Left ventricle myocardium superior (tissue), 1 donor: Measurements from ENCODE around the gene CHAMP1. TPM values are rescaled to one million over a fixed set of nuclear protein-coding genes. Genes with fewer than 3 reads are reported as not detected.
"Not testable (repeated sequence)": the region's sequence is repeated elsewhere in the genome, so short reads cannot be mapped to it uniquely, and the experiment has no call there.

Source experiments
- ATAC-seq: fragments of 200-7000 bp; cut with Tn5 transposase; one replicate; pipeline ENCODE4 v1.9.1; 2020; ENCODE audit warnings: mild to moderate bottlenecking, moderate library complexity
- DNase-seq: peaks from one replicate; pipeline ENCODE4 v3.0.0-alpha.2; 2020
- intact Hi-C: fragments of 100-400 bp; cut with micrococcal nuclease; formaldehyde crosslinking; loops from one replicate; pipeline ENCODE4 v1.11.0; 2022
- microRNA-seq: library from miRNA; unstranded; fragments of <30 nt; microRNA quantifications from one replicate; pipeline ENCODE4 v1.2.0, GENCODE V29; 2020; ENCODE audit warnings: borderline number of aligned reads
- total RNA-seq: library from RNA; stranded (reverse); fragmentation: NEBNext Ultra II Directional; extraction: Animal tissue kit (Norgen Biotek cat#: 25700); gene quantifications from one replicate; pipeline ENCODE4 v1.2.1, GENCODE V29; 2021
- donor health status: DM: no; HTN: yes; CAD: no; lungs with severe emphysema.

Gene CHAMP1
- total RNA-seq, 1 donor from 2014 or later = 9.5 TPM

DNA sequence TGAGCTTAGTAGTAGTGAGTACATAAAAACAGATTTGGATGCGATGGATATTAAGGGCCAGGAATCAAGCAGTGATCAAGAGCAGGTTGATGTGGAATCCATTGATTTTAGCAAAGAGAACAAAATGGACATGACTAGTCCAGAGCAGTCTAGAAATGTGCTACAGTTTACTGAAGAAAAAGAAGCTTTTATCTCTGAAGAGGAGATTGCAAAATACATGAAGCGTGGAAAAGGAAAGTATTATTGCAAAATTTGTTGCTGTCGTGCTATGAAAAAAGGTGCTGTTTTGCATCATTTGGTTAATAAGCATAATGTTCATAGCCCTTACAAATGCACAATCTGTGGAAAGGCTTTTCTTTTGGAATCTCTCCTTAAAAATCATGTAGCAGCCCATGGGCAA is 11.4 kb downstream of the CHAMP1 start:
- intact Hi-C loops = no loop called here
- DNase-seq (no peak), ATAC-seq (no peak)

DNA sequence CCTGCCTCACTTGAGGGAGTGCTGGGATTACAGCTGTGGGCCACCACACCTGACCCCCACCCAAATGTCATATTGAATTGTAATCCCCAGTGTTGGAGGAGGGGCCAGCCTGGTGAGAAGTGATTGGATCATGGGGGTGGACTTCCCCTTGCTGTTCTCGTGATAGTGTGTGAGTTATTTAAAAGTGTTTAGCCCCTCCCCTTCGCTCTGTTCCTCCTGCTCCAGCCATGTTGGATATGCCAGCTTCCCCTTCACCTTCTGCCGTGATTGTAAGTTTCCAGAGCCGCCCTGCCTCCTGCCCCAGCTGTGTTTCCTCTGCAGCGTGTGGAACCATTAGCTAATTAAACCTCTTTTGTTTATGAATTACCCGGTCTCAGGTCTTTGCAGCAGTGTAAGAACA is 13.7 kb downstream of the CHAMP1 start:
- DNase-seq = no peak
- no peak for ATAC-seq
- intact Hi-C loops = no loop called here

DNA sequence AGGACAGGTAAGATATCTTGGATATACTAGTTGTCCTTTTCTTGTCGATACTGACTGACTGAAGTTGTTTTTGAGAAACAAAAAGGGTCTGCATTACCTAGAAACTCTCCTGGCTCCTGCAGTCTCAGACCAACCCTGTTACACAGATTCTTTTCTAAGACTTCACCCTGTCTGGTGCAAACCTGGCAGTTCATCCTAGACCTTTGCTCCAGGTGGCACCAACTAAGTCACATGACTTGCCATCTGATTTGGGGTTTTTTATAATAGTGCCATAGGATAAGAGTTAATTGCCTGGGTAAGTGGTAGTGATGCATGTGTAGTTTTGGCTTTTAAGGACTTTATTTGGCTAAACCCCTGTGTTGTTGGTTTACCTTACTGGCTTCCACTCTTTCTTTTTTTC is 14.3 kb downstream of the CHAMP1 start:
- intact Hi-C loops = no loop called here
- ATAC-seq = no peak
- no peak for DNase-seq

DNA sequence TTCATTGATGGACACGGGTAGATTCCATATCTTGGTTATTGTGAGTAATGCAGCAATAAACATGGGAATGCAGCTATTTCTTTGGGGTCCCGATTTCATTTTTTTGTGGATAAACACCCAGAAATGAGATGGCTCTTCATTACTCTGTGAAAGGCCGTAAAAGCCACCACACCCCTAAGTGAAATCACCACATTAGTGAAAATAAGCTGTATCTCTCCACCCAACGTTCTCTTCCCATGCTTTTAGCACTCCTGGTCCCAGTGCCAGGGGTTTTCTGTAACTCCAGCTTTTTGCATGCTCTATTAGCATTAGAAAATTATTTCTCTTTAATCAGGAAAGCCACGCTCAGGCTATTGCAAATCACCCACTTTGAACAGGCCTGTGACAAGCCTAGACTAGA is 15.8 kb downstream of the CHAMP1 start:
- no peak for ATAC-seq
- no peak for DNase-seq
- intact Hi-C loops = no loop called here

DNA sequence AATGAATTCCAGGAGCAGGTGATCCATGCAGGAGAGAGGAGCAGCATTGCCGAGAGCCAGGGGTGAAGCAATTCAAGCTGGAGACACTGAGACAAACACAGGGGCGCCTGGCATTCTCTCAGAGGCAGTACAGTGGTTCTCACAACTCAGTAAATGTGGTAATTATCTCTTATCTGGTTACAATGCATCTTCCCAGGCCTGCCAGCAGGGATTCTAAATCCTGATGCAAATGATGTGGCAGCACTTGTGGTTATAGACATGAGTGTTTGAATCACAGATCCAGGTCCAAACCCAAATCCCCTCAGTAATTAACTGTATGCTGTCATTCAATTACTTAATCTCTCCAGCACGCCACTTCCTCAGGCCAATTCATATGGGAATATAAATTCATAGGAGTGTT is 19.6 kb downstream of the CHAMP1 start:
- intact Hi-C loops, ATAC-seq, DNase-seq: not testable (repeated sequence)

DNA sequence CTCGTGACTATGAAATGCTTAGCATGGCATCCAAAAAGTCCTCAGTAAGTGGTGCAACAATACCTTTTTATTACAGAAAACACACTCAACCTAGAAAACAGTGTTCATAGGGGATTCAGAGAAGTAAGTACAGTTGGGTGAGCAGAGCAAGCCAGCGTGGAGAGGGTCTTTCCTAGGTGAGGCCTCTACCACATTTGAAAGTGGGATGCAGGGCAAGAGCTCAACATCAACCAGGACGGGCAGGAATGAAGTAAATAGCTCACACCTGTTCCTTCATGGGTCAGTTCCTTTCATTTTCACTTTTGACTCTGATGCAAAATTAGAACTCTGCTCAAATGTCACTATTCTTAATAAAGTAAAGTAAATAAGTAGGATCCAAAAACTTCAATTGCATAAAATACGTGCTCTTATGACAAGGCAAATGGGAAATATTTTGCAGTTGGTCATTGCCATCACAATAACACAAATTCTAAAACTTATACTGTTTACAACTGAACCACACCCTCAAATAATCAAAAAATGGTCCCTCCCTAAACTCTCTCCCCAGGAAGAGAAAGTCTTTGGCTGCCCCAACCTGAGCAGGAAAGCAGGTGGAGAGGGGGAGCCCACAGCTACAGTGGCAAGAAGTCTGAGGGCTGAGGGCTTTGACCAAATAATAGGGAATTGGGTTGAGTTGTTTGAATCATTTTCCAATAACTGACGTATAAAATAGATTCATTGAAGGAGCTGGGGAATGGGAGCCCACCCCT is 20.2 kb downstream of the CHAMP1 start:
- ATAC-seq = no peak

DNA sequence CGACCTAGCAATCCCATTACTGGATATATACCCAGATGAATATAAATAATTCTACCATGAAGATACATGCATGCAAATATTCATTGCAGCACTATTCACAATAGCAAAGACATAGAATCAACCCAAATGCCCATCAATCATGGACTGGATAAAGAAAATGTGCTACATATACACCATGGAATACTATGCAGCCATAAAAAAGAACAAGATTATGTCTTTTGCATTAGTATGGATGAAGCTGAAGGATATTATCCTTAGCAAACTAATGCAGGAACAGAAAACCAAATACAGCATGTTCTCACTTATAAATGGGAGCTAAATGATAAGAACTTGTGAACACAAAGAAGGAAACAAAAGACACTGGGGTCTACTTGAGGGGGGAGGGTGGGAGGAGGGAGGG is 22.2 kb downstream of the CHAMP1 start:
- ATAC-seq, intact Hi-C loops, DNase-seq: not testable (repeated sequence)

More for the DNA sequence above, 20.2 kb downstream of the CHAMP1 start:
- intact Hi-C loops = no loop called here
- no peak for DNase-seq

DNA sequence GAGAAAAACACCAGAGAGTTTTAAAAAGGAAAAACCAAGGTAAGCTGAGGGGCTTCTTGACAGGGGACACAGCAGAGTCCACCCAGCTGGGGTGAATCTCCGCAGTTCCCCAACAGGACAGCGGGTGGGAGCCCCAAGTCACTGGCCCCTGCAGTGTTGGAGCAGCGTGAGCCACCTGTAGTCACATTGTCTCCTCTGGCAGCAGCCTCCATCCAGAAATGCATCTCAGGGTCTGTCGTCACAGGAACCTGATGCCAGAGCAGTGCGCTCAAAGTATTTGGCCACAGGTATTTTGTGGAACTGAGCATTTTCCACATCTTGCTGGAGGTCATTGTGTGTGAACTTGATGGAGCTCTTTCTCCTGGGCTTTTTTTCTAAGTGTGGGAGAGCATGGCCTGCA is 24.7 kb downstream of the CHAMP1 start:
- intact Hi-C loops = no loop called here

DNA sequence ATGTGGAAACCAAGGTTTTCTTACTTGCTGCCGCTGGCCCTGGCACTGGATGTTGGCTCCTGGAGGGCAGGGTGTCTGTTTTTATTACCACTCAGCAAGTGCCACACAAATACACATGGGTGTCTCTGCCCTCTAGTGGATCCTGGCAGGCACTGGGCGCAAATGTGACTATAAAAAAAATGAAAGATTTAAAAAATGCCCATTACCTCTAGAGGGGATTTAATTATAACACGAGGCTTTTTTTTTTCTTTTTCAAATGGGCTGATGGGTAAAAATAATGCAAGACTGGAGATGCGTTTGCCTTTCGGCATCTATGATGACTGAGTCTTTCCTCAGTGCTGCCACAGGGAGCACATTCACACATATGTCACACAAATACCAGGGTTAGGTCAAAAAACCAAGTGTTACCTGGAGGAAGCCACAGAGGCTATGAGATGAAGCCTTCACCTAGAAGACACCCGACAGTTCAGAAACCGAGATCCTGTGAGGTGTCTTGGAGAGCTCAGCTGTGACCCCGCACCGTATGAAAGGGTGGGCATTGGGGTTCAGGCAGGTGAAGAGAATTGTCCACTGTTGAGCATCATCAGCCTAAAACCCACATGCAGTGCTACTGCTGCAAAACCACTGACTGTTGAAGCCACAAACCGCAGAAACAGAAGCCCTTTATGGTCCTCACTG is 25.7 kb downstream of the CHAMP1 start:
- ATAC-seq = peak; percentile 47
- intact Hi-C loops = no loop called here
- peak; percentile 42 for DNase-seq

More for the DNA sequence above, 24.7 kb downstream of the CHAMP1 start:
- ATAC-seq (no peak), DNase-seq (no peak)

DNA sequence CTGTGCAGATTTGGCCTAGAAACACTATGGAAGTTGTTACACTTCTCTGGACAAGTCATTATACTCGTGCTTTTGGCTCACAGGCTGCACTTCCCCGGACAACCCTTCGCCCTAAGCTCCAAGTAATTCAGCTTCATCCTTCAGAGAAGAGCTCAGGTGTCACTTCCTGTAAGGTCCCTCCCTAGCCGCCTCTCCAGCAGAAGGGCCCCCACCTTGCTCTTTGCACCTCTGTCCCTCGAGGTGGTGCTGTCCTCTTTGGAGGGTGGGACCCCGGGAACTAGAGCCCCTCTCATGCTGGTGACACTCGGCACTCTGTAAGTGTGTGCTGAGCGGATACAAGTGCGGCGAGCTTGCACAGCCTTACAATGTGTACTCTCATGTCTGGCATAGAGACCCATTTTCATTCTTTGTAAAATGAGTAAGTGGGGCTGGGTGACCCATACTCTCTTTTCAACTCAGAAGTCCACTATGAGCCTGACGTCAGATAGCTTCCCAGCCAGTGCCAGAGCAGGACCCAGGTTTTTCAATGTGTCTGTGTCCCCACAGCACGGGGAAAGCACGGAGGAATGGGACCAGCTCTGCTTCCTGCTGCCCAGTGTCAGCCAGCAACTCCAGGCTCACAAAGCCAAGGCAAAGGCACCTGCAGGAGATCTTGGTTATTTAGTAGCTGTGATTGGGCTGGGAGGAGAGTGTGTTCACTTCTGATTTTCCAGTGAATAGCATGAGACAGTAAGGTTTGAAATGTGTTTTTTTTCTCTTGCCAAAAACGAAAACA is 26.9 kb downstream of the CHAMP1 start:
- no peak for DNase-seq
- intact Hi-C loops = no loop called here
- ATAC-seq = no peak

DNA sequence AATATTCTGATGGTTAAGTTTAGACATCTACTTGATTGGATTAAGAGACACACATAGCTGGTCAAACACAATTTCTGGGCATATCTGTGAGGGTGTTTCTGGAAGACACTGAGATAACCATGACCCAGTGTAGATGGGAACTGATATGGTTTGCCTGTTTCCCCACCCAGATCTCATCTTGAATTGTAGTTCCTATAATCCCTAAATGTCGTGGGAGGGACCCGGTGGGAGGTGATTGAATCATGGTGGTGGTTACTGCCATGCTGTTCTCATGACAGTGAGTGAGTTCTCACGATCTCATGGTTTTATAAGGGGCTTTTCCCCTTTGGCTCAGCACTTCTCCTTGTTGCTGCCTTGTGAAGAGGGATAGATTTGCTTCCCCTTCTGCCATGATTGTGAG is 33.0 kb downstream of the CHAMP1 start:
- ATAC-seq, intact Hi-C loops, DNase-seq: not testable (repeated sequence)

DNA sequence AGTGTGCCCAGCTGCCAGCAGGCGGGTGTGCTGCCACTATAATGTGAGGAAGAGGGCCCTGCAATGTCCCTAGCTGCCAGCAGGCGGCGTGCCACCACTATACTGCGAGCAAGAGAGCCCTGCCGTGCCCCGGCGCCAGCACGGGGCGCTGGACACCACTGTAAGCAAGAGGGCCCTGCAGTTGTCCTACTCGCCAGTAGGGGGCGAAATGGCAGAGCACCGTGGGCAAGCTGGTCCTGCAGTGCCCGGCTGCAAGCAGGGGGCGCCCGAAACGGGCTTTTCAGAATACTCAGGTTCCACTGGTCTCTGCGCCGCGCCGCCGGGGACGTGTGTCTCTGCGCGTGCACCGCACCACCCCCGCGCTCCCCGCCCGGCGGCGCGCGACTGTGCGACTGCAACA is 38.5 kb downstream of the CHAMP1 start:
- intact Hi-C loops, ATAC-seq: not testable (repeated sequence)
- peak; percentile 85 for DNase-seq

DNA sequence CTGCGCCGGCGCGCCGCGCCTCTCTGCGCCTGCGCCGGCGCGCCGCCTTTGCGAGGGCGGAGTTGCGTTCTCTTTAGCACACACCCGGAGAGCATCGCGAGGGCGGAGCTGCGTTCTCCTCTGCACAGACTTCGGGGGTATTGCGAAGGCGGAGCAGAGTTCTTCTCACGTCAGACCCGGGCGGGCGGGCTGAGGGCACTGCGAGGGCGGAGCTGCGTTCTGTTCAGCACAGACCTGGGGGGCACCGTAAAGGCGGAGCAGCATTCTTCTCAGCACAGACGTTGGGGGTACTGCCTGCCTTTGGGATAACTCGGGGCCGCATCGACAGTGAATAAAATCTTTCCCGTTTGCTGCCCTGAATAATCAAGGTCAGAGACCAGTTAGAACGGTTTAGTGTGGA is 39.1 kb downstream of the CHAMP1 start:
- ATAC-seq, intact Hi-C loops, DNase-seq: not testable (repeated sequence)

Small RNAs within 50 kb of the gene (microRNA-seq; reads per million reads assigned to microRNA genes)
- gene MIR4502 = not detected

Other genes with a start within 250 kb of the CHAMP1 start
- gene RASA3, start 181.9 kb upstream of the CHAMP1 start, total RNA-seq = 12.3 TPM
- not detected for gene CFAP97D2, start 135.2 kb upstream of the CHAMP1 start, total RNA-seq
- gene CDC16, start 79.6 kb upstream of the CHAMP1 start, total RNA-seq = 35.9 TPM
- 22.2 TPM for gene UPF3A, start 32.9 kb upstream of the CHAMP1 start, total RNA-seq